ENCODE results near the gene TOMT. TPM values are rescaled to one million over a fixed set of nuclear protein-coding genes. Genes with fewer than 3 reads are reported as not detected.

Gene TOMT
- total RNA-seq, 2 experiments from 2014 or later, result not detected

DNA sequence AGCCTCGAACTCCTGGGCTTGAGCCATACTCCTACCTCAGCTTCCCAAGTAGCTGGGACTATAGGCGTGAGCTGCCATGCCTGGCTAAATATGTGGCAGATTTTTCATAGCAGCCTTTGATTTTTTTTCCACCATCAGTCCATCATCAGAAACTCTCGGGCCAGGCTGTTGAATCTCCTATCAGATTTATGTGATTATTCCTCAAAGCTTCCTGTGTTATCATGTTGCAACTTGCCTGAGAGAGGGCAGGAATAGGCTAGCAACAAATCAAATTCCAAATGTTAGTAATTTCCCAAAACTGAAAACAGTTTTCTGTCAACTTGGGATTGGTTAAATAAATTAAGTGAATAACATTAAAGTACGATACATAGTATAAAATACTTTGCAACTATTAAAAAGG lies 21.6 kb upstream of the TOMT start:
- peaks cover 27% of the 10 kb centered on the region for H3K4me1 Mint-ChIP-seq (ENCODE audit: low read depth)
- intact Hi-C loops (cut with micrococcal nuclease), result loop anchor here (5.0 kb wide), 1 partner anchor 42 kb away; no protein-coding TSS in a partner anchor
- POLR2A ChIA-PET, result interaction anchor here (0.5 to 1.9 kb wide), 4 partner anchors 11 to 1058 kb away, joined by 3 to 8 read pairs (median 4); partner anchors contain the start of genes FCHSD2 and TOMT

DNA sequence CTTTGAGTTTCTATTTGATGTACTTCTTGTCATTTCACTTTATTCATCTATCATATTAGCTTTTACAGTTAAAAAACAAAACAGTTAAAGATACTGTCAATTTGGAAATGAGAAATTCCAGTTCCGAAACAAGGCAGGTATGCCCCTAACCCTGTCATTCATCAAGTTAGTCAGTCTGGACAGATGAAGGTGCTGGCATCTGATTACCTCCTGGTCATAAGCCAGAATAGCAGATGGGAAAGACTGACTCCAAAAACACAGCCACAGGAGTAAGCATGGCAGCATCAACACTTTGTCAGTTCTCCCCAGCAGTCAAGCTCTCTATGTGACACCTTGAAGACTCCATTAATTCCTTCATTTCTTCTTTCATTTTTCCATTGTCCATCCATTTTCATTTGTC lies 20.8 kb upstream of the TOMT start:
- ATAC-seq, result no peak
- intact Hi-C loops (cut with micrococcal nuclease), result loop anchor here (5.0 kb wide), 1 partner anchor 43 kb away; no protein-coding TSS in a partner anchor
- TF ChIP-seq, protein P1, sequence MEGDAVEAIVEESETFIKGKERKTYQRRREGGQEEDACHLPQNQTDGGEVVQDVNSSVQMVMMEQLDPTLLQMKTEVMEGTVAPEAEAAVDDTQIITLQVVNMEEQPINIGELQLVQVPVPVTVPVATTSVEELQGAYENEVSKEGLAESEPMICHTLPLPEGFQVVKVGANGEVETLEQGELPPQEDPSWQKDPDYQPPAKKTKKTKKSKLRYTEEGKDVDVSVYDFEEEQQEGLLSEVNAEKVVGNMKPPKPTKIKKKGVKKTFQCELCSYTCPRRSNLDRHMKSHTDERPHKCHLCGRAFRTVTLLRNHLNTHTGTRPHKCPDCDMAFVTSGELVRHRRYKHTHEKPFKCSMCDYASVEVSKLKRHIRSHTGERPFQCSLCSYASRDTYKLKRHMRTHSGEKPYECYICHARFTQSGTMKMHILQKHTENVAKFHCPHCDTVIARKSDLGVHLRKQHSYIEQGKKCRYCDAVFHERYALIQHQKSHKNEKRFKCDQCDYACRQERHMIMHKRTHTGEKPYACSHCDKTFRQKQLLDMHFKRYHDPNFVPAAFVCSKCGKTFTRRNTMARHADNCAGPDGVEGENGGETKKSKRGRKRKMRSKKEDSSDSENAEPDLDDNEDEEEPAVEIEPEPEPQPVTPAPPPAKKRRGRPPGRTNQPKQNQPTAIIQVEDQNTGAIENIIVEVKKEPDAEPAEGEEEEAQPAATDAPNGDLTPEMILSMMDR (IDR thresholded peaks at IDR 0.05), result no peak
- H3K9me3 Mint-ChIP-seq, result no peaks in the 10 kb centered on the region
- H3K27ac Mint-ChIP-seq, result no peak overlapping the region
- H3K4me3 Mint-ChIP-seq, result no peak overlapping the region
- DNase-seq, result no peak
- H3K4me1 Mint-ChIP-seq (ENCODE audit: low read depth), result peaks cover 25% of the 10 kb centered on the region
- no peaks in the 10 kb centered on the region for H3K27me3 Mint-ChIP-seq
- ChIA-PET POLR2A (interaction anchor here (0.6 to 1.9 kb wide), 6 partner anchors 10 to 1057 kb away, joined by 3 to 8 read pairs (median 4); partner anchors contain the start of genes FCHSD2 and TOMT), CTCF (interaction anchor here (0.6 to 5.1 kb wide), 12 partner anchors 10 to 346 kb away, joined by 3 to 37 read pairs (median 4); no protein-coding TSS in a partner anchor)
- peaks cover 9% of the 10 kb centered on the region for H3K36me3 Mint-ChIP-seq (ENCODE audit: low read depth)

More for the DNA sequence above, 21.6 kb upstream of the TOMT start:
- DNase-seq (no peak), ATAC-seq (no peak)
- H3K27ac Mint-ChIP-seq, result no peak overlapping the region
- no peak overlapping the region for H3K4me3 Mint-ChIP-seq
- H3K9me3 Mint-ChIP-seq, result no peaks in the 10 kb centered on the region
- TF ChIP-seq, protein P1 (IDR thresholded peaks at IDR 0.05), result no peak
- peaks cover 10% of the 10 kb centered on the region for H3K36me3 Mint-ChIP-seq (ENCODE audit: low read depth)
- CTCF ChIA-PET, result interaction anchor here (1.0 to 5.1 kb wide), 2 partner anchors 59 to 63 kb away, joined by 4 to 37 read pairs; no protein-coding TSS in a partner anchor
- no peaks in the 10 kb centered on the region for H3K27me3 Mint-ChIP-seq

DNA sequence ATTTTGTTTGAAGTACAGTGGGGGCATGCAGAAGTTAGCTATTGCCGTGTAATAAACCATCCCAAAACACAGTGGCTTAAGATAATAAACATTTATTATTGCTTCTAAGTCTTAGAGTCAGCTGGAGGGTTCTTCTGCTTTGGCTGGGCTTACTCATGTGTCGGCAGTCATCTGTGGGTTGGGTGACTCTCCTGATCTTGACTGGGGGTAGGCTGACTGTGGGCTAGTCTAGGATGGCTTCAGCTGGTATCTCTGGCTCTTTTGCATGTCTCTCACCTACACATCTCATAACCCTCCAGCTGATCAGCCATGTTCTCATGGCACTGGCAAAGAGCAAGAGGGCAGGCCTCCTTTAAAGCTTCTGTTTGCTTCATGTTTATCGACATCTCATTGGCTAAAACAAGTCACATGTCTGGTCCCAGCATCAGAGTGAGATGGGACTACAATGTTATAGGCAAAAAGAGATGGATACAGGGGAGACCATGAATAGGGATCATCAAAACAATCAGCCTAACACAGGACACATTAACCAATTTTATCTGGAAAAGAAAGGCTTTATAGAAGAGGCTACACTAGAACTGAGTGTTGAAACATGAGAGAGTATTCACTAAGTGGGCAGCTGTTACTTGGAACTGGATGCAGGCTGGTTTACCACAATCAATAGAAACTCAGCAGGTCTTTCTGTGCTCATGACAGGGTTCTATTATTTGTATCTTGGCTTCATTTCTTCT lies 19.9 kb upstream of the TOMT start:
- H3K27me3 Mint-ChIP-seq, result no peaks in the 10 kb centered on the region
- H3K27ac Mint-ChIP-seq, result peak overlapping the region; percentile 39
- ATAC-seq (no peak), DNase-seq (no peak)
- intact Hi-C loops (cut with micrococcal nuclease), result no loop called here
- no peak overlapping the region for H3K4me3 Mint-ChIP-seq
- CTCF ChIA-PET, result interaction anchor here (0.7 to 5.1 kb wide), 13 partner anchors 9 to 345 kb away, joined by 3 to 37 read pairs (median 4); no protein-coding TSS in a partner anchor
- TF ChIP-seq, protein P1 (IDR thresholded peaks at IDR 0.05), result no peak
- H3K36me3 Mint-ChIP-seq (ENCODE audit: low read depth), result peaks cover 5% of the 10 kb centered on the region
- no peaks in the 10 kb centered on the region for H3K9me3 Mint-ChIP-seq
- POLR2A ChIA-PET, result interaction anchor here (0.6 to 1.9 kb wide), 4 partner anchors 10 to 45 kb away, joined by 3 to 8 read pairs (median 4); partner anchors contain the start of gene TOMT
- H3K4me1 Mint-ChIP-seq (ENCODE audit: low read depth), result peaks cover 23% of the 10 kb centered on the region

DNA sequence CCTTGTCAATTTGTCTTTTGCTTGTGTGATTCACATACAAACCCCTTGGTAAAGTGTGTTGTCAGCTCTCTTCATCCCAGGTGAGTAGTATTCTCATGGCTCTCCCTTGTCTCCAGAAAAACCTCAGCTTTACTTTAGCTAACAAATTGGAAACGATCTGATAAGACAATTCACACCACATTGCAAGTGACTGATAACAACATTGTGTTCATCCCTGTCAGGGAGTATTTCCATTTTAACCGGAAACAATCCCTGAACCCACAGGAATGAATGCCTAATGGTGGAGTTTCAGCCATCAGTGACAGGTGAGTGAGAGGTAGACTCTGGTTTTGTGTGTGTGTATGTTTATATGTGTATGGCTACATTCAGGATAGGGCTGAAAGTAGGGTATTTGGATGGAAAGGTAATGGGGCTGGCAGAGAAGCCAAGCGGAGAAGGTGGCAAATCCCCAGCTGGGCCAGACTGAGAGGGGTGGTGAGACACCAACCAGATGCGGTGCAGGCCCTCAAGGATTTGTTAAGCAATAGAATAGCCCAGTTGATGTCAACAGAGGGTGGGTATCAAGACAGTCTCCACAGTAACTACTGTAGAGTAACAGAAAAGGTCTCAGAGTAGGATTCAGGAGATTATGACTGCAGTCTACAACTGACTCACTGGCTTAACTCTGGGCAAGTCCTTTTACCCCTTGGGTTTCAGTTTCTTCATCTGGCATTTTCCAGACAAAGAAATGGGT lies 17.5 kb upstream of the TOMT start:
- no peak overlapping the region for H3K27ac Mint-ChIP-seq
- no peaks in the 10 kb centered on the region for H3K9me3 Mint-ChIP-seq
- peaks cover 5% of the 10 kb centered on the region for H3K36me3 Mint-ChIP-seq (ENCODE audit: low read depth)
- DNase-seq, result no peak
- intact Hi-C loops (cut with micrococcal nuclease), result no loop called here
- ATAC-seq, result no peak
- CTCF ChIA-PET, result interaction anchor here (1.6 to 5.1 kb wide), 2 partner anchors 10 to 63 kb away, joined by 3 to 37 read pairs; no protein-coding TSS in a partner anchor
- peaks cover 11% of the 10 kb centered on the region for H3K4me1 Mint-ChIP-seq (ENCODE audit: low read depth)
- H3K27me3 Mint-ChIP-seq, result no peaks in the 10 kb centered on the region
- no peak overlapping the region for H3K4me3 Mint-ChIP-seq
- POLR2A ChIA-PET, result no interaction called here
- TF ChIP-seq, protein P1 (IDR thresholded peaks at IDR 0.05), result no peak
